Muscle layer of colon (tissue), 2 donors: ENCODE results near the gene CCL21.
"Not testable (repeated sequence)": the region's sequence is repeated elsewhere in the genome, so short reads cannot be mapped to it uniquely, and the experiment has no call there.

ENCODE experiments used
- H3K27ac ChIP-seq: one replicate; pipeline ENCODE4 v1.7.0; 2013; ENCODE audit warnings: low read depth, mild to moderate bottlenecking, low read length, moderate library complexity
- H3K27me3 ChIP-seq, 2 donors: one replicate each; pipeline ENCODE4 v1.7.0; 2013; ENCODE audit warnings: low read length in 2 of 2, mild to moderate bottlenecking in 2 of 2; ENCODE audit not compliant: insufficient read depth in 2 of 2, control insufficient read depth in 1 of 2
- H3K36me3 ChIP-seq: one replicate; pipeline ENCODE4 v1.7.0; 2013; ENCODE audit warnings: mild to moderate bottlenecking, low read length; ENCODE audit not compliant: insufficient read depth
- H3K4me1 ChIP-seq: one replicate; pipeline ENCODE4 v1.7.0; 2013; ENCODE audit warnings: mild to moderate bottlenecking, low read length; ENCODE audit not compliant: insufficient read depth
- H3K4me3 ChIP-seq, 2 donors: one replicate each; pipeline ENCODE4 v1.7.0; 2013; ENCODE audit warnings: low read length in 2 of 2, low read depth in 1 of 2, mild to moderate bottlenecking in 1 of 2, moderate library complexity in 1 of 2
- H3K9ac ChIP-seq: one replicate; pipeline ENCODE4 v1.7.0; 2013; ENCODE audit warnings: low read length
- H3K9me3 ChIP-seq: one replicate; pipeline ENCODE4 v1.7.0; 2013; ENCODE audit warnings: mild to moderate bottlenecking, low read length
- donor health status: abdominal sarcoma.
- donor health status: Adenocarcinoma of cecum.

CCL21 gene

GRCh38 chr9:34732478-34732877, 22.5 kb upstream of the CCL21 start:
- Histone ChIP-seq H3K9me3 (no peaks in the 10 kb centered on the region), H3K4me1 (peaks cover 10% of the 10 kb centered on the region), H3K27ac (no peak overlapping the region), H3K9ac (no peak overlapping the region), H3K4me3 (no peak overlapping the region), H3K36me3 (no peaks in the 10 kb centered on the region), H3K27me3 (no peaks in the 10 kb centered on the region)

GRCh38 chr9:34723141-34723540, 13.2 kb upstream of the CCL21 start:
- H3K27me3 ChIP-seq, result no peaks in the 10 kb centered on the region
- no peaks in the 10 kb centered on the region for H3K4me1 ChIP-seq
- H3K9me3 ChIP-seq, result no peaks in the 10 kb centered on the region
- H3K9ac ChIP-seq, result no peak overlapping the region
- H3K36me3 ChIP-seq, result no peaks in the 10 kb centered on the region
- H3K27ac ChIP-seq, result no peak overlapping the region
- no peak overlapping the region for H3K4me3 ChIP-seq

- H3K4me1 ChIP-seq, H3K27me3 ChIP-seq, H3K36me3 ChIP-seq: not testable (repeated sequence)
Observed at GRCh38 chr9:34719769-34720025, 9.8 kb upstream of the CCL21 start.

GRCh38 chr9:34719021-34719768, 9.3 kb upstream of the CCL21 start:
- no peak overlapping the region for H3K9ac ChIP-seq
- no peaks in the 10 kb centered on the region for H3K27me3 ChIP-seq
- H3K4me1 ChIP-seq, result no peaks in the 10 kb centered on the region
- H3K9me3 ChIP-seq, result no peaks in the 10 kb centered on the region
- H3K27ac ChIP-seq, result no peak overlapping the region
- no peak overlapping the region for H3K4me3 ChIP-seq
- H3K36me3 ChIP-seq, result no peaks in the 10 kb centered on the region

More at GRCh38 chr9:34719769-34720025, 9.8 kb upstream of the CCL21 start:
- H3K4me3 ChIP-seq, H3K27ac ChIP-seq, H3K9me3 ChIP-seq, H3K9ac ChIP-seq: not testable (repeated sequence)

- Histone ChIP-seq H3K27me3 (peaks cover 0 to 4% of the 10 kb centered on the region in 2 donors), H3K9ac (no peak overlapping the region), H3K4me1 (no peaks in the 10 kb centered on the region), H3K9me3 (no peaks in the 10 kb centered on the region), H3K27ac (no peak overlapping the region), H3K36me3 (no peaks in the 10 kb centered on the region), H3K4me3 (no peak overlapping the region)
Observed at GRCh38 chr9:34717996-34718614, 8.2 kb upstream of the CCL21 start.

- Histone ChIP-seq H3K27ac (no peak overlapping the region), H3K9ac (no peak overlapping the region), H3K4me3 (no peak overlapping the region), H3K27me3 (peaks cover 0 to 4% of the 10 kb centered on the region in 2 donors), H3K36me3 (no peaks in the 10 kb centered on the region), H3K9me3 (no peaks in the 10 kb centered on the region), H3K4me1 (no peaks in the 10 kb centered on the region)
Observed at GRCh38 chr9:34716711-34717110, 6.8 kb upstream of the CCL21 start.

GRCh38 chr9:34715639-34716215, 5.8 kb upstream of the CCL21 start:
- no peaks in the 10 kb centered on the region for H3K36me3 ChIP-seq
- H3K9ac ChIP-seq, result no peak overlapping the region
- H3K4me1 ChIP-seq, result no peaks in the 10 kb centered on the region
- H3K27me3 ChIP-seq, result peaks cover 0 to 4% of the 10 kb centered on the region in 2 donors
- H3K4me3 ChIP-seq, result no peak overlapping the region
- no peaks in the 10 kb centered on the region for H3K9me3 ChIP-seq
- H3K27ac ChIP-seq, result no peak overlapping the region

GRCh38 chr9:34714007-34714406, 4.1 kb upstream of the CCL21 start:
- H3K27ac ChIP-seq, result no peak overlapping the region
- H3K4me3 ChIP-seq, result no peak overlapping the region
- no peak overlapping the region for H3K9ac ChIP-seq
- H3K27me3 ChIP-seq, result peaks cover 0 to 4% of the 10 kb centered on the region in 2 donors
- no peaks in the 10 kb centered on the region for H3K36me3 ChIP-seq
- peaks cover 6% of the 10 kb centered on the region for H3K4me1 ChIP-seq
- no peaks in the 10 kb centered on the region for H3K9me3 ChIP-seq

GRCh38 chr9:34712140-34712539, 2.2 kb upstream of the CCL21 start:
- H3K27me3 ChIP-seq, result peaks cover 0 to 4% of the 10 kb centered on the region in 2 donors
- H3K9me3 ChIP-seq, result no peaks in the 10 kb centered on the region
- no peak overlapping the region for H3K4me3 ChIP-seq
- H3K27ac ChIP-seq, result no peak overlapping the region
- peaks cover 6% of the 10 kb centered on the region for H3K4me1 ChIP-seq
- no peak overlapping the region for H3K9ac ChIP-seq
- H3K36me3 ChIP-seq, result no peaks in the 10 kb centered on the region

- Histone ChIP-seq H3K27me3 (peaks cover 0 to 4% of the 10 kb centered on the region in 2 donors), H3K27ac (no peak overlapping the region), H3K9me3 (no peaks in the 10 kb centered on the region), H3K36me3 (no peaks in the 10 kb centered on the region), H3K4me3 (no peak overlapping the region), H3K9ac (no peak overlapping the region), H3K4me1 (peaks cover 6% of the 10 kb centered on the region)
Observed at GRCh38 chr9:34709196-34709978, 549 bp downstream of the CCL21 start.

GRCh38 chr9:34707130-34707529, 2.8 kb downstream of the CCL21 start:
- Histone ChIP-seq H3K27me3 (no peaks in the 10 kb centered on the region), H3K27ac (no peak overlapping the region), H3K36me3 (no peaks in the 10 kb centered on the region), H3K9ac (no peak overlapping the region), H3K9me3 (no peaks in the 10 kb centered on the region), H3K4me1 (peaks cover 10% of the 10 kb centered on the region), H3K4me3 (no peak overlapping the region)
